HG02588 (cell line): ENCODE measurements around the gene MIF.
"Not testable (repeated sequence)": the region's sequence is repeated elsewhere in the genome, so short reads cannot be mapped to it uniquely, and the experiment has no call there.

Source experiments
- ATAC-seq: cut with Tn5 transposase; IDR thresholded peaks from one replicate; pipeline ENCODE4 v1.9.1; 2021; ENCODE audit warnings: mild to moderate bottlenecking, moderate library complexity; ENCODE audit not compliant: unreplicated experiment

Gene MIF

GRCh38 chr22:23938328-23939016 lies 44.3 kb downstream of the MIF start:
- ATAC-seq, result no peak

GRCh38 chr22:23939017-23939357 lies 44.8 kb downstream of the MIF start:
- no peak for ATAC-seq

DNA sequence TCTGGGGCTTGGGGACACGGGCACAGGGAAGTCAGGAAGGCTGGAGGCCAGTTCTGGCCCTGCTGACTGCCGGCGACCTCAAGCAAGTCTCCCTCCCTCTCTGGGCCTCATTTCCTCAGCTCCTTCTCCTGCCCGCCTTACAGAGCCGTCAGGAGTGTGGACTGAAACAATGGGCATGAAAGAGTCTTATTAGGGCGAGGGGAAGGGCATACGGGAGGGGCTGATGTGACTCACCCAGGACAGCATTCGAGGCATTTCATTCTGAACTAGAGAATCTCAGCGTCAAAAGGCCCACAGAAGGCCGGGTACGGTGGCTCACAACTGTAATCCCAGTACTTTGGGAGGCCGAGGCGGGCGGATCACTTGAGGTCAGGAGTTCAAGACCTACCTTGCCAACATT lies 46.0 kb downstream of the MIF start:
- ATAC-seq, result not testable (repeated sequence)
